ENCODE measurements around the gene TMPRSS13.

TMPRSS13 gene

GRCh38 chr11:117915672-117916235 is 13.4 kb downstream of the TMPRSS13 start:
- ChIA-PET CTCF (interaction anchor here (1.6 kb wide), 1 partner anchor 31 kb away, joined by 8 read pairs; no protein-coding TSS in a partner anchor), POLR2A (no interaction called here)

DNA sequence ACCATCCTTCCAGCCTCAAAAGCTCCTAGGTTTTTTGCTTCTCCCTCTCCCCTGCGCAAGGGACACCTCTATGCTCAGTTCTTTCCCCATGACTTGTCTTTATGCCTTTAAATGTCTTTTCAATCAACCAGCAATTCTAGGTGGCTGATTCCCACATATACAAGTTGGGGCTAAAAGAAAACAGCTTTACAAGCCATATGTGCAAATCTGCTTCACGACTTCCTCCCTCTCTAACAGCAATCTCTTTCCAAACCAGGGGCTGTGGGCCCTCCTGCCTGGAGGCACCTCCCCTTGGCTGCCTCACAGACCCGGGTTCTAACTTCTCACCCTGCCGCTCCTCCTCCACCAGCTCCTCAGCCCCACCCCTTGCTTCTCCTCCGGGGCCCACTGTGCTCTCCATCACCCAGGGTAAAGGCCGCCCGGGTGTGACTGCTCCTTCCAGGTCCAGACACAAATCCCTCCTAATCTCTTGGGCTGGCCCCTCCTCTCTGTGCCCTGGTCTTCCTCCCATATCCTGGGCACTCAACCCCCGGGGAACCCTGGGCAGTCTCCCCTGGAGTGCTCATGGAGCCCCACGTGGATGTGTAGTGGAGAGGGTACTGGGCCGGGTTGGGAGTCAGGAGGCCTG is 14.1 kb downstream of the TMPRSS13 start:
- CTCF ChIA-PET, result interaction anchor here (1.0 kb wide), 1 partner anchor 8 kb away, joined by 3 read pairs; no protein-coding TSS in a partner anchor
- no peak overlapping the region for H3K4me3 ChIP-seq (ENCODE audit: low read depth, low read length)
- TF ChIP-seq ZNF560 (tag by site-specific recombination; IDR thresholded peaks at IDR 0.05; ENCODE audit: borderline replicate concordance), result no peak
- 0 out of 2 replicates have a peak, but pooled peaks have one; percentile 12 for TF ChIP-seq ZNF692 (tag by site-specific recombination; IDR thresholded peaks at IDR 0.05)

More at GRCh38 chr11:117915672-117916235, 13.4 kb downstream of the TMPRSS13 start:
- TF ChIP-seq SP2 (tag by site-specific recombination; IDR thresholded peaks at IDR 0.05), result no peak
- TF ChIP-seq ZXDB (tag by site-specific recombination; IDR thresholded peaks at IDR 0.05), result no peak
- TF ChIP-seq ZNF23 (tag by site-specific recombination; IDR thresholded peaks at IDR 0.05; ENCODE audit: borderline replicate concordance), result no peak
- no peak for TF ChIP-seq ZNF677 (tag by site-specific recombination; IDR thresholded peaks at IDR 0.05)
- TF ChIP-seq ZNF580 (tag by site-specific recombination; IDR thresholded peaks at IDR 0.05), result no peak
- no peak for TF ChIP-seq ZEB2 (tag by site-specific recombination; IDR thresholded peaks at IDR 0.05)
- TF ChIP-seq GLIS1 (tag by site-specific recombination; IDR thresholded peaks at IDR 0.05), result no peak
- no peak for TF ChIP-seq TRIM28 (IDR thresholded peaks at IDR 0.05; ENCODE audit: borderline replicate concordance, low read length)
- TF ChIP-seq ZNF132 (tag by site-specific recombination; IDR thresholded peaks at IDR 0.05; ENCODE audit: borderline replicate concordance), result no peak
- TF ChIP-seq HOXA7 (CRISPR knock-in tag; IDR thresholded peaks at IDR 0.05; ENCODE audit: borderline replicate concordance), result no peak
- Histone ChIP-seq H3K4me3 (ENCODE audit: low read depth, low read length) (no peak overlapping the region), H3K9me3 (ENCODE audit: control insufficient read depth, insufficient read depth, low read depth, low read length) (no peaks in the 10 kb centered on the region), H3K27ac (ENCODE audit: extremely low read depth, low read depth, low read length) (no peak overlapping the region), H3K4me1 (ENCODE audit: control insufficient read depth, insufficient read depth, low read length) (no peaks in the 10 kb centered on the region), H3K36me3 (ENCODE audit: control insufficient read depth in 2 of 2, insufficient read depth in 1 of 2, low read length in 2 of 2) (no peaks in the 10 kb centered on the region)

GRCh38 chr11:117914398-117914761 is 14.8 kb downstream of the TMPRSS13 start:
- ChIA-PET POLR2A (no interaction called here), CTCF (interaction anchor here (1.0 kb wide), 1 partner anchor 9 kb away, joined by 3 read pairs; no protein-coding TSS in a partner anchor)
- H3K4me1 ChIP-seq (ENCODE audit: control insufficient read depth, insufficient read depth, low read length), result no peaks in the 10 kb centered on the region
- no peak overlapping the region for H3K4me3 ChIP-seq (ENCODE audit: low read depth, low read length)
- no peaks in the 10 kb centered on the region for H3K36me3 ChIP-seq (ENCODE audit: control insufficient read depth in 2 of 2, insufficient read depth in 1 of 2, low read length in 2 of 2)
- H3K9me3 ChIP-seq (ENCODE audit: control insufficient read depth, insufficient read depth, low read depth, low read length), result no peaks in the 10 kb centered on the region
- no peak overlapping the region for H3K27ac ChIP-seq (ENCODE audit: extremely low read depth, low read depth, low read length)
- TF ChIP-seq ZNF707 (tag by site-specific recombination; IDR thresholded peaks at IDR 0.05), result no peak
- TF ChIP-seq, protein P1, sequence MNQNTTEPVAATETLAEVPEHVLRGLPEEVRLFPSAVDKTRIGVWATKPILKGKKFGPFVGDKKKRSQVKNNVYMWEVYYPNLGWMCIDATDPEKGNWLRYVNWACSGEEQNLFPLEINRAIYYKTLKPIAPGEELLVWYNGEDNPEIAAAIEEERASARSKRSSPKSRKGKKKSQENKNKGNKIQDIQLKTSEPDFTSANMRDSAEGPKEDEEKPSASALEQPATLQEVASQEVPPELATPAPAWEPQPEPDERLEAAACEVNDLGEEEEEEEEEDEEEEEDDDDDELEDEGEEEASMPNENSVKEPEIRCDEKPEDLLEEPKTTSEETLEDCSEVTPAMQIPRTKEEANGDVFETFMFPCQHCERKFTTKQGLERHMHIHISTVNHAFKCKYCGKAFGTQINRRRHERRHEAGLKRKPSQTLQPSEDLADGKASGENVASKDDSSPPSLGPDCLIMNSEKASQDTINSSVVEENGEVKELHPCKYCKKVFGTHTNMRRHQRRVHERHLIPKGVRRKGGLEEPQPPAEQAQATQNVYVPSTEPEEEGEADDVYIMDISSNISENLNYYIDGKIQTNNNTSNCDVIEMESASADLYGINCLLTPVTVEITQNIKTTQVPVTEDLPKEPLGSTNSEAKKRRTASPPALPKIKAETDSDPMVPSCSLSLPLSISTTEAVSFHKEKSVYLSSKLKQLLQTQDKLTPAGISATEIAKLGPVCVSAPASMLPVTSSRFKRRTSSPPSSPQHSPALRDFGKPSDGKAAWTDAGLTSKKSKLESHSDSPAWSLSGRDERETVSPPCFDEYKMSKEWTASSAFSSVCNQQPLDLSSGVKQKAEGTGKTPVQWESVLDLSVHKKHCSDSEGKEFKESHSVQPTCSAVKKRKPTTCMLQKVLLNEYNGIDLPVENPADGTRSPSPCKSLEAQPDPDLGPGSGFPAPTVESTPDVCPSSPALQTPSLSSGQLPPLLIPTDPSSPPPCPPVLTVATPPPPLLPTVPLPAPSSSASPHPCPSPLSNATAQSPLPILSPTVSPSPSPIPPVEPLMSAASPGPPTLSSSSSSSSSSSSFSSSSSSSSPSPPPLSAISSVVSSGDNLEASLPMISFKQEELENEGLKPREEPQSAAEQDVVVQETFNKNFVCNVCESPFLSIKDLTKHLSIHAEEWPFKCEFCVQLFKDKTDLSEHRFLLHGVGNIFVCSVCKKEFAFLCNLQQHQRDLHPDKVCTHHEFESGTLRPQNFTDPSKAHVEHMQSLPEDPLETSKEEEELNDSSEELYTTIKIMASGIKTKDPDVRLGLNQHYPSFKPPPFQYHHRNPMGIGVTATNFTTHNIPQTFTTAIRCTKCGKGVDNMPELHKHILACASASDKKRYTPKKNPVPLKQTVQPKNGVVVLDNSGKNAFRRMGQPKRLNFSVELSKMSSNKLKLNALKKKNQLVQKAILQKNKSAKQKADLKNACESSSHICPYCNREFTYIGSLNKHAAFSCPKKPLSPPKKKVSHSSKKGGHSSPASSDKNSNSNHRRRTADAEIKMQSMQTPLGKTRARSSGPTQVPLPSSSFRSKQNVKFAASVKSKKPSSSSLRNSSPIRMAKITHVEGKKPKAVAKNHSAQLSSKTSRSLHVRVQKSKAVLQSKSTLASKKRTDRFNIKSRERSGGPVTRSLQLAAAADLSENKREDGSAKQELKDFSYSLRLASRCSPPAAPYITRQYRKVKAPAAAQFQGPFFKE (tag by site-specific recombination; IDR thresholded peaks at IDR 0.05; ENCODE audit: borderline replicate concordance), result no peak
- TF ChIP-seq ZNF600 (tag by site-specific recombination; IDR thresholded peaks at IDR 0.05), result no peak
- no peak for TF ChIP-seq ZSCAN4 (tag by site-specific recombination; IDR thresholded peaks at IDR 0.05)
- TF ChIP-seq ZNF24 (tag by site-specific recombination; IDR thresholded peaks at IDR 0.05), result no peak
- TF ChIP-seq HOXC10 (CRISPR knock-in tag; IDR thresholded peaks at IDR 0.05), result no peak
- no peak for TF ChIP-seq ZNF169 (tag by site-specific recombination; IDR thresholded peaks at IDR 0.05)
- no peak for TF ChIP-seq ZNF114 (tag by site-specific recombination; IDR thresholded peaks at IDR 0.05)
- TF ChIP-seq KLF1 (tag by site-specific recombination; IDR thresholded peaks at IDR 0.05), result no peak
- no peak for TF ChIP-seq ZNF830 (tag by site-specific recombination; IDR thresholded peaks at IDR 0.05; ENCODE audit: low read depth)
- no peak for TF ChIP-seq ZNF571 (tag by site-specific recombination; IDR thresholded peaks at IDR 0.05)
- TF ChIP-seq ZNF677 (tag by site-specific recombination; IDR thresholded peaks at IDR 0.05), result no peak

More for the DNA sequence above, 14.1 kb downstream of the TMPRSS13 start:
- Histone ChIP-seq H3K4me1 (ENCODE audit: control insufficient read depth, insufficient read depth, low read length) (no peaks in the 10 kb centered on the region), H3K36me3 (ENCODE audit: control insufficient read depth in 2 of 2, insufficient read depth in 1 of 2, low read length in 2 of 2) (no peaks in the 10 kb centered on the region), H3K9me3 (ENCODE audit: control insufficient read depth, insufficient read depth, low read depth, low read length) (no peaks in the 10 kb centered on the region), H3K27ac (ENCODE audit: extremely low read depth, low read depth, low read length) (no peak overlapping the region)
- POLR2A ChIA-PET, result no interaction called here

Measured in HEK293 (cell line).